HUES48 (cell line): Measurements from ENCODE around the gene BCAS4.
"Not testable (repeated sequence)": the region's sequence is repeated elsewhere in the genome, so short reads cannot be mapped to it uniquely, and the experiment has no call there.

ENCODE experiments used
- H3K27ac ChIP-seq: one replicate; pipeline ENCODE4 v1.7.0; 2013; ENCODE audit warnings: low read depth, low read length, inconsistent platforms
- H3K27me3 ChIP-seq: 2 replicates; pipeline ENCODE4 v1.6.1; 2013; ENCODE audit warnings: mild to moderate bottlenecking, low read length; ENCODE audit not compliant: control insufficient read depth, insufficient read depth
- H3K36me3 ChIP-seq: 2 replicates; pipeline ENCODE4 v1.6.1; 2013; ENCODE audit warnings: low read length; ENCODE audit not compliant: control insufficient read depth, insufficient read depth
- H3K4me1 ChIP-seq: 2 replicates; pipeline ENCODE4 v1.6.1; 2013; ENCODE audit warnings: mild to moderate bottlenecking, low read length; ENCODE audit not compliant: control insufficient read depth, insufficient read depth
- H3K4me3 ChIP-seq: 2 replicates; pipeline ENCODE4 v1.5.1; 2013; ENCODE audit warnings: mild to moderate bottlenecking, low read depth, low read length
- H3K9ac ChIP-seq: 2 replicates; pipeline ENCODE4 v1.6.1; 2013; ENCODE audit warnings: mild to moderate bottlenecking, low read depth, low read length, moderate library complexity
- H3K9me3 ChIP-seq: 2 replicates; pipeline ENCODE4 v1.6.1; 2013; ENCODE audit warnings: low read length; ENCODE audit not compliant: control insufficient read depth, insufficient read depth

Gene BCAS4

GRCh38 chr20:50789968-50790650 lies 4.8 kb upstream of the BCAS4 start:
- Histone ChIP-seq H3K9ac (no peak overlapping the region), H3K4me1 (peaks cover 10% of the 10 kb centered on the region), H3K27me3 (no peaks in the 10 kb centered on the region), H3K4me3 (no peak overlapping the region), H3K36me3 (no peaks in the 10 kb centered on the region), H3K9me3 (no peaks in the 10 kb centered on the region), H3K27ac (no peak overlapping the region)

- no peak overlapping the region for H3K4me3 ChIP-seq
- no peaks in the 10 kb centered on the region for H3K27me3 ChIP-seq
- peak overlapping the region; percentile 70 for H3K27ac ChIP-seq
- H3K9me3 ChIP-seq = no peaks in the 10 kb centered on the region
- H3K4me1 ChIP-seq = peaks cover 10% of the 10 kb centered on the region
- H3K9ac ChIP-seq = peak overlapping the region; percentile 41
- no peaks in the 10 kb centered on the region for H3K36me3 ChIP-seq
These were observed 4.1 kb upstream of the BCAS4 start for GRCh38 chr20:50790651-50791277.

DNA sequence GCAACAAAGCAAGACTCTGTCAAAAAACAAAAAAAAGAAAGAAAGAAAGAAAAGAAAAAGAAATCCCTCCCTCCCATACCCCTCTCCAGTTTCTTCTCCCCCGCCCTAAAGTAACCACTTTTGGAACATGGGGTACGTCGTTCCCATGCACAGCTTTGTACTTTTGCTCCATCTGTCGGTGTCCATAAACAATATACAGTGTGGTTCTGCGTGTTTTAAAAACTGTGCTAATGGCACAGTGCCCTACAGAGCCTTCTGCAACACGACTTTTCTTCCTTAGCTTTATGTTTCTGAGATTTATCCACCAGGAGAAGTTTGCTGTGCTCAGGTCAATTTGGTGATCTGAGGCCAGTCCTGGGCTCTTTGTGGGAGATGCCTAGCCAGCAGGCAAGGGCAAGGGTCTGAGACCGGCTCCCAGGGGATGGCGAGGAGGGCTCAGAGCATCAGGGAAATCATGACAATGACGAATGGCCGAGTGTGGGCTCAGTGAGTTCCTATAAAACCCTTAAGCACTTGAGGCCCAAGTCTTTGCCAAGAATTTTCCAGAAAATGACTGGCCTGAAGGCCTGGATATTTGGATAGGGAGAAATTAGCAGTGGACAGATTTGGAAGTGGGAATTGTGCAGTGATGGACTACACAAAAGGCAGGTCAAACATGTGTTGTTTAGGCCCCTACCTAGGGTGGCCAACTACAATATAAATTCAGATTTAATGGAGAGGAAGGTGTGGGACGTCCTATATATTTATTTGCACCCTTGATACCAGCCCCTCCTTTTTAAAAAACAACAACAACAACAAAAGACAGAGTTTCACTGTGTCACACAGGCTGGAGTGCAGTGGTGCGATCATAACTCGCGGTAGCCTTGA lies 1.9 kb upstream of the BCAS4 start:
- H3K27ac ChIP-seq = no peak overlapping the region
- H3K9ac ChIP-seq = no peak overlapping the region
- H3K4me1 ChIP-seq = peaks cover 10% of the 10 kb centered on the region
- no peak overlapping the region for H3K4me3 ChIP-seq
- no peaks in the 10 kb centered on the region for H3K9me3 ChIP-seq
- H3K27me3 ChIP-seq = no peaks in the 10 kb centered on the region
- no peaks in the 10 kb centered on the region for H3K36me3 ChIP-seq

DNA sequence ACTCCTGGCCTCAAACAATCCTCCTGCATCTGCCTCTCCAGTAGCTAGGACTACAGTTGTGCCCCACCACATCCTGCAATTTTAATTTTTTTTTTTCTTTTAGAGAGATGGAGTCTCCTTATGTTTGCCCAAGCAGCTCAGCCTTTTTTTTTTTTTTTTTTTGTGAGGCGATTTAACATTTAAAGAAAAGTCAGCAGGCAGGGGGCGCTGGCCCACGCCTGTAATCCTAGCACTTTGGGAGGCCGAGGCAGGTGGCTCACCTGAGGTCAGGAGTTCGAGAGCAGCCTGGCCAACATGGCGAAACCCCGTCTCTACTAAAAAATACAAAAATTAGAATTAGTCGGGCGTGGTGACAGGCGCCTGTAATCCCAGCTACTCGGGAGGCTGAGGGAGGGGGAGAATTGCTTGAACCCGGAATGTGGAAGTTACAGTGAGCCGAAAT lies 1.3 kb upstream of the BCAS4 start:
- H3K27ac ChIP-seq, H3K4me3 ChIP-seq, H3K9me3 ChIP-seq, H3K27me3 ChIP-seq, H3K9ac ChIP-seq, H3K36me3 ChIP-seq: not testable (repeated sequence)
- H3K4me1 ChIP-seq = peaks cover 10% of the 10 kb centered on the region

GRCh38 chr20:50794181-50794845 lies 548 bp upstream of the BCAS4 start:
- Histone ChIP-seq H3K9me3 (no peaks in the 10 kb centered on the region), H3K36me3 (no peaks in the 10 kb centered on the region), H3K9ac (no peak overlapping the region), H3K4me3 (peak overlapping the region; percentile 49; the same call in 1 of the 2 replicates), H3K27me3 (no peaks in the 10 kb centered on the region), H3K4me1 (peaks cover 10% of the 10 kb centered on the region), H3K27ac (peak overlapping the region; percentile 69)

DNA sequence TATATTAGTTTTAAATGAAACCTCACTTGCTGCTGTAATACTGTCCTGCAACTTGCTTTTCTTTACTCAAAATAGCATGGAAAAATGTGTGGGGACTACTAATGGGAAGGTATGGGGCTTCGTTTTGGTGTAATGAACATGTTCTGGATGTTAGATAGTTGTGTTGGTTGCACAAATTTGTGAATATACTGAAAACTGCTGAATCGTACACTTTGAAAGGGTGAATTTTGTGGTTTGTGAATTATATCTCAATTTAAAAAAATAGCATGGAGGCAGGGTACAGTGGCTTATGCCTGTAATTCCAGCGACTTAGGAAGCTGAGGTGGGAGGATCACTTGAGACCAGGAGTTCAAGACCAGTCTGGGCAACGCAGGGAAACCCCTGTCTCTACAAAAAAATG lies 2.3 kb downstream of the BCAS4 start:
- no peak overlapping the region for H3K27ac ChIP-seq
- H3K9me3 ChIP-seq = no peaks in the 10 kb centered on the region
- H3K4me1 ChIP-seq = no peaks in the 10 kb centered on the region
- no peak overlapping the region for H3K4me3 ChIP-seq
- no peaks in the 10 kb centered on the region for H3K36me3 ChIP-seq
- H3K27me3 ChIP-seq = no peaks in the 10 kb centered on the region
- H3K9ac ChIP-seq = no peak overlapping the region

- H3K4me1 ChIP-seq = no peaks in the 10 kb centered on the region
- H3K36me3 ChIP-seq = no peaks in the 10 kb centered on the region
These were observed 3.8 kb downstream of the BCAS4 start for GRCh38 chr20:50798650-50799049.

GRCh38 chr20:50799176-50799889 lies 4.5 kb downstream of the BCAS4 start:
- H3K27ac ChIP-seq = no peak overlapping the region
- H3K4me3 ChIP-seq = no peak overlapping the region
- H3K9ac ChIP-seq = no peak overlapping the region

More at GRCh38 chr20:50798650-50799049, 3.8 kb downstream of the BCAS4 start:
- Histone ChIP-seq H3K9ac (no peak overlapping the region), H3K9me3 (no peaks in the 10 kb centered on the region), H3K4me3 (no peak overlapping the region), H3K27ac (no peak overlapping the region), H3K27me3 (no peaks in the 10 kb centered on the region)

GRCh38 chr20:50799890-50800550 lies 5.2 kb downstream of the BCAS4 start:
- H3K27ac ChIP-seq = no peak overlapping the region
- no peaks in the 10 kb centered on the region for H3K27me3 ChIP-seq
- peaks cover 9% of the 10 kb centered on the region for H3K4me1 ChIP-seq
- no peak overlapping the region for H3K4me3 ChIP-seq
- H3K9me3 ChIP-seq = no peaks in the 10 kb centered on the region
- H3K36me3 ChIP-seq = no peaks in the 10 kb centered on the region
- H3K9ac ChIP-seq = no peak overlapping the region

More at GRCh38 chr20:50799176-50799889, 4.5 kb downstream of the BCAS4 start:
- Histone ChIP-seq H3K9me3 (no peaks in the 10 kb centered on the region), H3K36me3 (no peaks in the 10 kb centered on the region), H3K27me3 (no peaks in the 10 kb centered on the region), H3K4me1 (peaks cover 3% of the 10 kb centered on the region)
